ENCODE data around the gene NHLH1. TPM values are rescaled to one million over a fixed set of nuclear protein-coding genes. Genes with fewer than 3 reads are reported as not detected.

Gene NHLH1
- total RNA-seq, 4 donors from 2014 or later: not detected

DNA sequence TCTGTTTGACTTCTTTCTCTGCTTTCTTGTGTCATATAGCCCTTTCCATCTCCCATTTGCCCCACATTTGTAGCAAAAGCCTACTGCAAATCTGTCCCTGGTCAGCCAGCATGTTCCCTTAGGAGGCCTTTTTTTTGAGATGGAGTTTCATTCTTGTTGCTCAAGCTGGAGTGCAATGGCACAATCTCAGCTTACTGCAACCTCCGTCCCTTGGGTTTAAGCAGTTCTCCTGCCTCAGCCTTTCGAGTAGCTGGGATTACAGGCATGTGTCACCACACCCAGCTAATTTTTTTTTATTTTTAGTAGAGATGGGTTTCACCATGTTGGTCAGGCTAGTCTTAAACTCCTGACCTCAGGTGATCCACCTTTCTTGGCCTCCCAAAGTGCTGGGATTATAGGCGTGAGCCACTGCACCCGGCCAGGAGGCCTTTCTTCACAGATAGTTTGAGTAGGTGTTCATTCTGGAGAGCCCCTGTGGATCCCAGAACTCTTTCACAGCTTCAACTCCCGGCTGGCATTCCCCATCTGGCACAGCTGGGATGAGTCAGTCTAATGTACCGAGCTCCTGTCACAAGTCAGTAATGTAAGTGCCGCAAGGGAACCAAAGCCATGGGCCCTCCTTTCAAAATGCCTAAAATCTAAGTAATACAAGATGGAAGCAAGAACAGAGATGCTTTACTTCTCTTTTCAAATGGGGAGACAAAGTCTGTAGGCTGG is 9.4 kb upstream of the NHLH1 start:
- TF ChIP-seq, protein P1, sequence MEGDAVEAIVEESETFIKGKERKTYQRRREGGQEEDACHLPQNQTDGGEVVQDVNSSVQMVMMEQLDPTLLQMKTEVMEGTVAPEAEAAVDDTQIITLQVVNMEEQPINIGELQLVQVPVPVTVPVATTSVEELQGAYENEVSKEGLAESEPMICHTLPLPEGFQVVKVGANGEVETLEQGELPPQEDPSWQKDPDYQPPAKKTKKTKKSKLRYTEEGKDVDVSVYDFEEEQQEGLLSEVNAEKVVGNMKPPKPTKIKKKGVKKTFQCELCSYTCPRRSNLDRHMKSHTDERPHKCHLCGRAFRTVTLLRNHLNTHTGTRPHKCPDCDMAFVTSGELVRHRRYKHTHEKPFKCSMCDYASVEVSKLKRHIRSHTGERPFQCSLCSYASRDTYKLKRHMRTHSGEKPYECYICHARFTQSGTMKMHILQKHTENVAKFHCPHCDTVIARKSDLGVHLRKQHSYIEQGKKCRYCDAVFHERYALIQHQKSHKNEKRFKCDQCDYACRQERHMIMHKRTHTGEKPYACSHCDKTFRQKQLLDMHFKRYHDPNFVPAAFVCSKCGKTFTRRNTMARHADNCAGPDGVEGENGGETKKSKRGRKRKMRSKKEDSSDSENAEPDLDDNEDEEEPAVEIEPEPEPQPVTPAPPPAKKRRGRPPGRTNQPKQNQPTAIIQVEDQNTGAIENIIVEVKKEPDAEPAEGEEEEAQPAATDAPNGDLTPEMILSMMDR (IDR thresholded peaks at IDR 0.05): no peak
- TF ChIP-seq POLR2A (IDR thresholded peaks at IDR 0.05): no peak
- no peaks in the 10 kb centered on the region for H3K4me1 ChIP-seq
- H3K36me3 ChIP-seq: peaks cover 60 to 62% of the 10 kb centered on the region in 2 donors
- no peak overlapping the region for H3K27ac ChIP-seq
- WGBS, 2 donors: 89% methylated on average over 7 of the region's 7 CpGs
- no peaks in the 10 kb centered on the region for H3K27me3 ChIP-seq
- H3K4me3 ChIP-seq (replicated peaks in 1 of 3): no peak overlapping the region
- no peak for DNase-seq
- no peaks in the 10 kb centered on the region for H3K9me3 ChIP-seq
- intact Hi-C loops (cut with DNase I): no loop called here

DNA sequence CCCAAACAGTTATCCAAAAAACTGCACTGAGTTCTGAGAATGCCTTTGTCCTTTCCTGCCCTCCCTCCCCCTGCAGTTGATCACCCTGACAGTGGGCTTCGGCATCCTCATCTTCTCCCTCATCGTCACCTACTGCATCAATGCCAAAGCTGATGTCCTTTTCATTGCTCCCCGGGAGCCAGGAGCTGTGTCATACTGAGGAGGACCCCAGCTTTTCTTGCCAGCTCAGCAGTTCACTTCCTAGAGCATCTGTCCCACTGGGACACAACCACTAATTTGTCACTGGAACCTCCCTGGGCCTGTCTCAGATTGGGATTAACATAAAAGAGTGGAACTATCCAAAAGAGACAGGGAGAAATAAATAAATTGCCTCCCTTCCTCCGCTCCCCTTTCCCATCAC is 8.8 kb upstream of the NHLH1 start:
- no peak overlapping the region for H3K27ac ChIP-seq
- no peaks in the 10 kb centered on the region for H3K9me3 ChIP-seq
- WGBS, 2 donors: 86 to 87% methylated on average over 4 of the region's 4 CpGs
- no peaks in the 10 kb centered on the region for H3K27me3 ChIP-seq
- H3K4me3 ChIP-seq (replicated peaks in 1 of 3): no peak overlapping the region
- peaks cover 54 to 56% of the 10 kb centered on the region in 2 donors for H3K36me3 ChIP-seq
- intact Hi-C loops (cut with DNase I): no loop called here
- TF ChIP-seq, protein P1 (IDR thresholded peaks at IDR 0.05): no peak
- no peak for TF ChIP-seq POLR2A (IDR thresholded peaks at IDR 0.05)
- no peaks in the 10 kb centered on the region for H3K4me1 ChIP-seq
- no peak for DNase-seq

DNA sequence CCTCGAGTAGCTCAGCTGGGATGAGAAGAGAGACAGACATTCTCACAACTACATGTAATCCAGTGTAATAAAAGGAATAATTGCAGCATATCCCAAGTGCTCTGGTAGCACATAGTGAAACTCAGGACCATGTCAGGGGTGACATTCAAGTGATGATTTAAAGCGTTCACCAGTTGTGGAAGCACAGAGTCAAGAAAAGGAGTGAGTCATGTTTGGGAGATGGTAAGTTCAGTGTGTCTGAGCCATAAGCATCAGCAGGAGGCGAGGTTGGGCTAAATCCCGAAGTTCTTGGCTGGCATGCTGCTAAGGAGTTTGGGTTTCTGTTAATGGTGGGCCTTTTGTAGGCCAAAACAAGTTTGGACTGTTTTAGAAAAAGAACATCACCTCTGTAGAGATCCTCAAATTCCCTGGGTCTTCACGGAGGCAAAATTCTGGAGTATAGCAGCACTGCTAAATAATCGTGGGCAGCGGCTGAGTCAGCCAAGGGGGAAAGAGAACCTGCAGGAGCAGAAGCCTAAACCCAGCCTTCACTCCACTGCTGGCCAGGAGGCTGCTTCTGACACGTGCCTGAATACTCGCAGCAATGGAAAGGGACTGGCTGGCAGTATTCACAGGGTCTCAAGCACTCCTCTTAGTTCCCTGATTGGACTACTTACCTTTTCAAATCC is 7.2 kb upstream of the NHLH1 start:
- DNase-seq: no peak
- H3K4me3 ChIP-seq (replicated peaks in 1 of 3): no peak overlapping the region
- 80 to 88% methylated on average over 9 of the region's 9 CpGs for WGBS, 2 donors
- peaks cover 38 to 40% of the 10 kb centered on the region in 2 donors for H3K36me3 ChIP-seq
- H3K27ac ChIP-seq: no peak overlapping the region
- intact Hi-C loops (cut with DNase I): no loop called here
- no peaks in the 10 kb centered on the region for H3K9me3 ChIP-seq
- H3K4me1 ChIP-seq: no peaks in the 10 kb centered on the region
- H3K27me3 ChIP-seq: no peaks in the 10 kb centered on the region
- TF ChIP-seq, protein P1 (IDR thresholded peaks at IDR 0.05): no peak
- no peak for TF ChIP-seq POLR2A (IDR thresholded peaks at IDR 0.05)

DNA sequence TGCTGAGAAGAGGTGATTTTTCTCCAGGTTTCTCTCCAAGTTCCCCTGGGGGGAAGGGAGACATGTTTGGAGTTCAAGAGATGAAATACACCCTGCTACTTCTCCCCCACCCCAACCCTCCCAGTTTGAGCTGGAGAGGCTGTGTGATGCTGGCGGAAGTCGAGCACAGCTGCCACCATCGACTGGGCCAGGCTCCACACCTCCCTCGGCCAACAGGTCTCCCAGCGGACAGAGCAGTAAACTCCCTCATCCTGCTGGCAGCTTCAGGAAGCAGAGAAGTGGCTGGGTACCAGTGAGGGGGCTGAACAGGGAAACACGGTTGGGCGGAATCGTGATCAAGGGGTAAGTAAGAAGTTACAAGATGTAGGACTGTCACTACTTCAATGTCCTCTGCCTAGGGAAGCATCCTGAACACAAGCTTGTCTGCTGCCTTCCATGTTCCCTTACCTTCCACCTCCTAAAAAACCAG is 6.6 kb upstream of the NHLH1 start:
- Histone ChIP-seq H3K9me3 (no peaks in the 10 kb centered on the region), H3K4me1 (no peaks in the 10 kb centered on the region), H3K36me3 (peaks cover 32 to 34% of the 10 kb centered on the region in 2 donors), H3K4me3 (replicated peaks in 1 of 3) (no peak overlapping the region), H3K27me3 (no peaks in the 10 kb centered on the region), H3K27ac (no peak overlapping the region)
- TF ChIP-seq POLR2A (IDR thresholded peaks at IDR 0.05): no peak
- TF ChIP-seq, protein P1 (IDR thresholded peaks at IDR 0.05): no peak
- no peak for DNase-seq
- intact Hi-C loops (cut with DNase I): no loop called here
- 85 to 87% methylated on average over 8 of the region's 8 CpGs for WGBS, 2 donors

DNA sequence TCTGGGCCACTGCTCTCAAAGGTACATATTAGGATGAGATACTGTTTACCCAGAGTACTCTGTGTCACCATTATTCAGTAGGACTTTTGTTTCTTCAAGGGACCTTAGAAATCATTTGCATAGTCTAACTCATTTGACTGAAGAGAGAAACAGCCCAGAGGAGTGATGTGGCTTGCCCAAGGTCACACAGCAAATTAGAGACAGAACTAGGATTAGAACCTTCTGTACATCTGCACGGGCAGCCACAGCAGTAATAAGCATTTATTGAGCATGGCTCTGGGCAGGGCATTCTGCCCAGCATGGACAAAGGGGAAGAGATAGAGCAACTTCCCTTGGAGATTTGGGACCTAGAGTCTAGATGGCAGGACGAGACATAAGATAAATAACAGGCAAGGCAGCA is 5.7 kb upstream of the NHLH1 start:
- 86 to 96% methylated on average over 2 of the region's 2 CpGs for WGBS, 2 donors
- H3K9me3 ChIP-seq: no peaks in the 10 kb centered on the region
- no peak for DNase-seq
- no peak overlapping the region for H3K4me3 ChIP-seq (replicated peaks in 1 of 3)
- intact Hi-C loops (cut with DNase I): no loop called here
- no peak overlapping the region for H3K27ac ChIP-seq
- TF ChIP-seq, protein P1 (IDR thresholded peaks at IDR 0.05): no peak
- TF ChIP-seq POLR2A (IDR thresholded peaks at IDR 0.05): no peak
- H3K4me1 ChIP-seq: no peaks in the 10 kb centered on the region
- peaks cover 23 to 25% of the 10 kb centered on the region in 2 donors for H3K36me3 ChIP-seq
- H3K27me3 ChIP-seq: no peaks in the 10 kb centered on the region
